ENCODE results near the gene CTNNA3. TPM values are rescaled to one million over a fixed set of nuclear protein-coding genes. Genes with fewer than 3 reads are reported as not detected.

CTNNA3 gene
- total and polyA plus RNA-seq, 2 donors (not counting 3 experiments of a cell fraction or from before 2014, with no cell fraction given) = not detected

- no peaks in the 10 kb centered on the region for H4K20me1 ChIP-seq (replicated peaks; ENCODE audit: control insufficient read depth, extremely low read depth, insufficient read depth, low read length)
- no peak overlapping the region for H3K9ac ChIP-seq (replicated peaks; ENCODE audit: extremely low read depth, insufficient read depth, low read length)
- no peaks in the 10 kb centered on the region for H3K9me1 ChIP-seq (replicated peaks; ENCODE audit: control insufficient read depth, extremely low read depth, insufficient read depth, low read length)
- no peak overlapping the region for H3K27ac ChIP-seq (ENCODE audit: insufficient read depth, low read depth, low read length)
- H3K4me3 ChIP-seq (replicated peaks in 1 of 3; ENCODE audit: insufficient read depth in 1 of 3, low read depth in 1 of 3, low read length in 3 of 3) = no peak overlapping the region
- H3K9me3 ChIP-seq (replicated peaks; ENCODE audit: control insufficient read depth, insufficient read depth, low read length) = peaks cover 3% of the 10 kb centered on the region
- DNase-seq (ENCODE audit: low read depth, low spot score) (no peak), FAIRE-seq (no peak)
- ChIA-PET POLR2A (no interaction called here), CTCF (no interaction called here)
- TF ChIP-seq CTCF (IDR thresholded peaks at IDR 0.05; ENCODE audit: extremely low read depth in 1 of 2, insufficient read depth in 1 of 2, low read depth in 1 of 2, low read length in 2 of 2) (no peak), EZH2 (IDR thresholded peaks at IDR 0.05; ENCODE audit: borderline replicate concordance, low read depth, low read length, severe bottlenecking) (no peak), POLR2AphosphoS5 (IDR thresholded peaks at IDR 0.05; ENCODE audit: insufficient read depth, low read depth, low read length) (no peak), MYC (IDR thresholded peaks at IDR 0.05; ENCODE audit: low read depth, low read length) (no peak), GATA2 (IDR thresholded peaks at IDR 0.05; ENCODE audit: insufficient read depth, insufficient read length, low read depth, low read length) (no peak), POLR2A (IDR thresholded peaks at IDR 0.05; ENCODE audit: low read depth, low read length) (no peak), JUN (IDR thresholded peaks at IDR 0.05; ENCODE audit: borderline replicate concordance, insufficient read depth, insufficient read length, low read depth) (no peak), FOS (IDR thresholded peaks at IDR 0.05; ENCODE audit: borderline replicate concordance, insufficient read depth, low read length) (no peak), MAX (IDR thresholded peaks at IDR 0.05; ENCODE audit: insufficient read depth, insufficient read length) (no peak)
- no peak overlapping the region for H2AFZ ChIP-seq (ENCODE audit: low read depth, low read length)
- no peak overlapping the region for H3K4me2 ChIP-seq (ENCODE audit: insufficient read depth, low read length)
- H3K27me3 ChIP-seq (ENCODE audit: control insufficient read depth in 2 of 2, insufficient read depth in 2 of 2, low read length in 2 of 2) = no peaks in the 10 kb centered on the region
- intact Hi-C loops (cut with micrococcal nuclease) = no loop called here
- no peaks in the 10 kb centered on the region for H3K36me3 ChIP-seq (ENCODE audit: control insufficient read depth in 2 of 2, extremely low read depth in 1 of 2, insufficient read depth in 2 of 2, low read length in 2 of 2)
- H3K4me1 ChIP-seq (ENCODE audit: control insufficient read depth, extremely low read depth, insufficient read depth, low read length) = no peaks in the 10 kb centered on the region
- no TSS peak for BruUV-seq (replicated peaks)
- H3K79me2 ChIP-seq (ENCODE audit: control insufficient read depth, insufficient read depth, low read length) = no peaks in the 10 kb centered on the region
- dilution Hi-C loops (cut with MboI; ENCODE audit: extremely low pct_ligation_motif_present, low sequenced_read_pairs) = no loop called here
Measured at GRCh38 chr10:66586897-66587679, 1108.9 kb downstream of the CTNNA3 start.
